ENCODE measurements around the gene GPR39. TPM values are rescaled to one million over a fixed set of nuclear protein-coding genes. Genes with fewer than 3 reads are reported as not detected.

Gene GPR39
- not detected for total RNA-seq

DNA sequence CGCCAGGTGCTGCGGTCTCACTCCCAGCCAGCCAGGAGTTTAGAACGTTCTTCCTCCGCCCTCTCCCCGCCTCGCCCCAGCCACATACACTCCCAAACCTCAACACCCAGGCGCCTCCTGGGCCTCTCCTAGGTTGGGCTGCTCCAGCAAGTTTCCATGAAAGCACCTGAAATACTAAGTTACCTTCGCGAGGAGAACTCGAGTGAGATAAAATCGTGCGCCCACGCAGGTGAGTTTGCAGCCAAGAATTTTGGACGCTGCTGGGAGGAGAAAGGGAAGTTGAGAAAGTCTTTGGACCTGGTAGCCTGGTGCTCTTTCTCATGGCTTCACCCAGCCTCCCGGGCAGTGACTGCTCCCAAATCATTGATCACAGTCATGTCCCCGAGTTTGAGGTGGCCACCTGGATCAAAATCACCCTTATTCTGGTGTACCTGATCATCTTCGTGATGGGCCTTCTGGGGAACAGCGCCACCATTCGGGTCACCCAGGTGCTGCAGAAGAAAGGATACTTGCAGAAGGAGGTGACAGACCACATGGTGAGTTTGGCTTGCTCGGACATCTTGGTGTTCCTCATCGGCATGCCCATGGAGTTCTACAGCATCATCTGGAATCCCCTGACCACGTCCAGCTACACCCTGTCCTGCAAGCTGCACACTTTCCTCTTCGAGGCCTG is at the start of gene GPR39:
GPR39 (plus strand) TSS at position 83 of the 673 bp plus-strand sequence.
- Histone ChIP-seq H3K27me3 (no peaks in the 10 kb centered on the region), H3K4me1 (peaks cover 19% of the 10 kb centered on the region), H3K9me3 (no peaks in the 10 kb centered on the region), H3K27ac (peak within 1 kb of the TSS; percentile 34), H3K4me3 (peak within 1 kb of the TSS; percentile 48 to 58), H3K36me3 (no peaks in the 10 kb centered on the region)
- TF ChIP-seq CTCF (IDR thresholded peaks at IDR 0.05) (no peak), POLR2A (IDR thresholded peaks at IDR 0.05) (no peak), POLR2AphosphoS5 (IDR thresholded peaks at IDR 0.05; ENCODE audit: insufficient read depth in 1 of 2, low read depth in 1 of 2) (no peak)
- DNase-seq (ENCODE audit: extremely low spot score in 2 of 2) = no peak
- intact Hi-C loops (cut with DNase I) = no loop called here

DNA sequence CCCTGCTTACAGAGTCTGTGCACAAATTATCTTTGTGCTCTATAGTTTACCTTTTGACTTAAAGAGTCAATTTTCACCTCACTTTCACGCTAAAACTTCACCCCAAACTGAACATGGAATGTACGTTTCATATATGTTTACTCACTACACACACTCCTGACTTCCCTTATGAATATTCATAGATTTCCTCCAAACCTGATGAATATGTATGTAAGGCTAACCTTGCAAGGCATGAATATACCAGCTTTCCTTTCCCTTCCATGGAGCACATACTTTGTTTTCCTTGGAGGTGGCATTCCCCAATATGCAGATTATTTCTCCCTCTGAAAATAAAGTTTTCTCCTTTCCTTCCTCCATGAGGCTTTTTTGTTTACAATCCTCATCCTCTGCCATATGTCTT is 48.4 kb upstream of the GPR39 start:
- intact Hi-C loops (cut with DNase I) = no loop called here
- TF ChIP-seq POLR2A (IDR thresholded peaks at IDR 0.05) = no peak
- no peak for TF ChIP-seq POLR2AphosphoS5 (IDR thresholded peaks at IDR 0.05; ENCODE audit: insufficient read depth in 1 of 2, low read depth in 1 of 2)
- TF ChIP-seq CTCF (IDR thresholded peaks at IDR 0.05) = no peak

GRCh38 chr2:132372276-132372675 is 44.3 kb upstream of the GPR39 start:
- no peaks in the 10 kb centered on the region for H3K36me3 ChIP-seq
- peaks cover 8% of the 10 kb centered on the region for H3K4me1 ChIP-seq
- H3K4me3 ChIP-seq = no peak overlapping the region
- no peak overlapping the region for H3K27ac ChIP-seq
- intact Hi-C loops (cut with DNase I) = no loop called here
- DNase-seq (ENCODE audit: extremely low spot score in 2 of 2) = no peak
- H3K9me3 ChIP-seq = no peaks in the 10 kb centered on the region
- no peaks in the 10 kb centered on the region for H3K27me3 ChIP-seq
- no peak for TF ChIP-seq POLR2A (IDR thresholded peaks at IDR 0.05)
- TF ChIP-seq CTCF (IDR thresholded peaks at IDR 0.05) = no peak
- no peak for TF ChIP-seq POLR2AphosphoS5 (IDR thresholded peaks at IDR 0.05; ENCODE audit: insufficient read depth in 1 of 2, low read depth in 1 of 2)

More for the DNA sequence above, 48.4 kb upstream of the GPR39 start:
- DNase-seq (ENCODE audit: extremely low spot score in 2 of 2) = no peak
- Histone ChIP-seq H3K27ac (no peak overlapping the region), H3K4me3 (no peak overlapping the region), H3K9me3 (no peaks in the 10 kb centered on the region), H3K4me1 (no peaks in the 10 kb centered on the region), H3K27me3 (no peaks in the 10 kb centered on the region), H3K36me3 (no peaks in the 10 kb centered on the region)

DNA sequence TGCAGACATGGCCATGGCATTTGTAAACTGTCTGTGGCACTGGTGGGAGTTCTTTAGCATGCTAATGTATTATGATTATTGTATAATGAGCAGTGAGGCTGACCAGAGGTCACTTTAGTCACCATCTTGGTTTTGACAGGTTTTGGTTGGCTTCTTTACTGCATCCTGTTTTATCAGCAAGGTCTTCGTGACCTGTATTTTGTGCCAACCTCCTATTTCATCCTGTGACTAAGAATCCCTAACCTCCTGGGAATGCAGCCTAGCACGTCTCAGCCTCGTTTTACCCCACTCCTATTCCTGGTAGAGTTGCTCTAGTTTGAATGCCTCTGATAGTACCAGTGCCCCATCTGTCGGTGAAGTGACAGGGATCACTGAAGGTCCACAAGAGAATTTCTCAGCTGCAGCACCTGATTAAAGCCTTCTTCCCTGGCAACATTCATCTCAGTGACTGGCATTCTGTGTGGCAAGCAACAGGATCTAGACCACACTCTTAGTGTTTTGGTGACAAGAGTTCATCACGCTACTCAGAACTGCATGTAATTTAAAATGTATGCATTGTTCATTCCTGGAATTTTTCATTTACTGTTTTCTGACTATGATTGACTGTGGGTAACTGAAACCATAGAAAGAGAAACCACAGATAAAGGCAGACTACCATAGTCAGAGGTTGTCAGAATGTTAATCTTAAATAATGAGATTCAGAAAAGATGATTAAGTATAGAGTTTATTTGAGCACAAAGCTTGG is 43.0 kb upstream of the GPR39 start:
- no peak for DNase-seq (ENCODE audit: extremely low spot score in 2 of 2)
- TF ChIP-seq POLR2AphosphoS5 (IDR thresholded peaks at IDR 0.05; ENCODE audit: insufficient read depth in 1 of 2, low read depth in 1 of 2) = no peak
- TF ChIP-seq POLR2A (IDR thresholded peaks at IDR 0.05) = no peak
- TF ChIP-seq CTCF (IDR thresholded peaks at IDR 0.05) = no peak
- intact Hi-C loops (cut with DNase I) = no loop called here
- Histone ChIP-seq H3K9me3 (no peaks in the 10 kb centered on the region), H3K4me1 (peaks cover 8% of the 10 kb centered on the region), H3K27ac (no peak overlapping the region), H3K4me3 (no peak overlapping the region), H3K27me3 (no peaks in the 10 kb centered on the region), H3K36me3 (no peaks in the 10 kb centered on the region)

DNA sequence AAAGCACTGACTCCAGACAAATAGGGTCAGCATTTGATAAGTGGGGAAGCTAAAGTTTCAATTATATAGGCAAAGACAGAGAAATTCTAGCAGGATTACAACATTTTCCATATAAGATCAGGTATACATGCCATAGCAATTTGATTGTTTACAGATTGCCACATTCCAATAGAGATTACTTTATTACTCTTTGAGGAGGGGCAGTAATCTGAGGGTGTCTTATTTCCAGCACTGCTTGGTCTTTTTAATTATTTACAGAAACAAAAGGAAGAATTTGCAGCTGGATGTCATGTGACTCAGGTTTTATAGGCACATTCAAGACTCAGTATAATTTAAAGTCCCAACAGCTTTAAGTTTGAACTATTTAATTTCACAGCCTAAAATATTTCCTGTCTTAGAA is 42.5 kb upstream of the GPR39 start:
- DNase-seq (ENCODE audit: extremely low spot score in 2 of 2) = no peak
- intact Hi-C loops (cut with DNase I) = no loop called here
- Histone ChIP-seq H3K27ac (no peak overlapping the region), H3K36me3 (no peaks in the 10 kb centered on the region), H3K27me3 (no peaks in the 10 kb centered on the region), H3K9me3 (no peaks in the 10 kb centered on the region), H3K4me3 (no peak overlapping the region), H3K4me1 (peaks cover 8% of the 10 kb centered on the region)
- TF ChIP-seq POLR2AphosphoS5 (IDR thresholded peaks at IDR 0.05; ENCODE audit: insufficient read depth in 1 of 2, low read depth in 1 of 2) (no peak), CTCF (IDR thresholded peaks at IDR 0.05) (no peak), POLR2A (IDR thresholded peaks at IDR 0.05) (no peak)

Measured in vagina (tissue), 2 donors.